NCI-H2227 treated with DMSO at 0.1 percent for 48 hours (cell line): ENCODE measurements around the gene NAT16.
"Not testable (repeated sequence)": the region's sequence is repeated elsewhere in the genome, so short reads cannot be mapped to it uniquely, and the experiment has no call there.

Experiments used
- DNase-seq: peaks from one replicate; lab custom pipeline; 2025; lab: John Stamatoyannopoulos, UW

The NAT16 gene

DNA sequence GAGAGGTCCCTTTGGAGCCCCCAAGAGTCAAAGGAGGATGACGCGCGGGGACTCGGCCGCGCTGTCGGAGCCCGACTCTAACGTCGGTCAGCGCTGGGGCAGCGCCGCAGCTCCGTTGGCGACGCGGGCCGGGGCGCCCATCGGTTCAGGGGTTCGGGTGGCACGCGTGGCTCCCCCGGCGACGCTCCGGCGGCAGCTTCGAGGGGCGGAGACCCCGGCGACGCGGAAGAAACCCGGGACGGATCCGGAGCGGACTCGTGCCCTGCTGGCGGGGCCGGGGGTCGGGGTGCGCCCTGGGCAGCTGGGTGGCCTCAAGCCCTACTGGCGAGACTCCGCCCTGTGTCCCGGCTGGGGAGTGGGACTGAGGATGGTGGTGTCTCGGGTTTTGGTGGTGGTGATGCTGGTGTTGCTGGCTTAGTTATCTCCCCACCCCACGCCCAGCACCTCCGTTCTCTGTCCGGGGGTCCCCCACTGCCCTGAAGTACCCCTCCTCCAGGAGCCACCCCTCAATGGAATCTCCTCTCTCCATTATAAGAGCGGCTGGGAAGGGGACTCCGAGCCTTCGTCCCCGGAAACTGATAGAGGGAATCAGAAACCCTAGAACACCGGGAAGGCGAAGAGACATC, at the start of gene NAT16:
NAT16 (minus strand) TSS at position 164 of the 626 bp plus-strand sequence. CDS start 5,486 bp downstream, outside the sequence.
- no peak for DNase-seq

DNA sequence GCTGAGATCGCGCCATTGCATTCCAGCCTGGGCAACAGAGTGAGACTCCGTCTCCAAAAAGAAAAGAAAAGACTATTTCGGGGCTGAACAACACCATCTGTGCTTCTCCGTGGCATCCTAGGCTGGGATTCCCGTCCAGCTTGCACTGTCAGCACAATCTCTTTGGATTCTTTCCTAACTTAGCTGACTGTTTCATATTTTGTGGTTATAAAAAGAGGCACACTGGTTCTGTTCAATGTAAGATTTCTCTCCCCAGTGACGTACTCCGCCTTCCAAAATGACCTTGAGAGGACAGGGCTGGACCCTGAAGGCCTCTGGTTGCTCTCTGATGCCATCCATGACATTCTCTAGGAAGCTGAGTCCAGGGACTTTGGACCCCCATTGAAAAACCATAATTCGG, 46.6 kb upstream of the NAT16 start:
- no peak for DNase-seq

DNA sequence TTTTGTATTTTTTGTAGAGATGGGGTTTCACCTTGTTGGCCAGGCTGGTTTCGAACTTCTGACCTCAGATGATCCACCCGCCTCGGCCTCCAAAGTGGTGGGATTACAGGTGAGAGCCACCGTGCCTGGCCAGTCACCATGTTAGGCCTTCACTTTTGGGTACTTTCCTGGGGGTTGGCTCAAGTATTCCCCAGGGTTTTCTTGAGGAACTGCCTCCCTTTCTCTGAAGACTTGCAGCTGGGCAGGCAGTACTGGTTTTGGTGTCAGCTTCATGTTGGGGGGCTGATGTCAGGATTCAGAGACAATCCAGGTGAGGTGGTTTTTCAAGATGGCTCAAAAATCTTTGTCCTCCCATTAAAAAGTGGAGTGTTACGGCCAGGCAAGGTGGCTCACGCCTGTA, 45.6 kb upstream of the NAT16 start:
- DNase-seq: no peak

DNA sequence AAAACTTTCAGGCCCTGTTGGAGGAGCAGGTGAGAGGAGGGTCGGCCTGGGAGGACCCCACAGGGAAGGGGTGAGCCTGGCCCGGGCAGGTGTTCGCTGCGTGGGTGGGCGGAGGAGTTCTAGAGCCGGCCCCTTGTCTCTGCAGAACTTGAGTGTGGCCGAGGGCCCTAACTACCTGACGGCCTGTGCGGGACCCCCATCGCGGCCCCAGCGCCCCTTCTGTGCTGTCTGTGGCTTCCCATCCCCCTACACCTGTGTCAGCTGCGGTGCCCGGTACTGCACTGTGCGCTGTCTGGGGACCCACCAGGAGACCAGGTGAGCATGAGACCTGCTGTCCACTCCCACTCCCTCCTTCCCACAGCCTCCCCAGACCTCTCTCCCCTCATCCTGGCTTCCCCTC, 43.4 kb upstream of the NAT16 start:
- DNase-seq: no peak

DNA sequence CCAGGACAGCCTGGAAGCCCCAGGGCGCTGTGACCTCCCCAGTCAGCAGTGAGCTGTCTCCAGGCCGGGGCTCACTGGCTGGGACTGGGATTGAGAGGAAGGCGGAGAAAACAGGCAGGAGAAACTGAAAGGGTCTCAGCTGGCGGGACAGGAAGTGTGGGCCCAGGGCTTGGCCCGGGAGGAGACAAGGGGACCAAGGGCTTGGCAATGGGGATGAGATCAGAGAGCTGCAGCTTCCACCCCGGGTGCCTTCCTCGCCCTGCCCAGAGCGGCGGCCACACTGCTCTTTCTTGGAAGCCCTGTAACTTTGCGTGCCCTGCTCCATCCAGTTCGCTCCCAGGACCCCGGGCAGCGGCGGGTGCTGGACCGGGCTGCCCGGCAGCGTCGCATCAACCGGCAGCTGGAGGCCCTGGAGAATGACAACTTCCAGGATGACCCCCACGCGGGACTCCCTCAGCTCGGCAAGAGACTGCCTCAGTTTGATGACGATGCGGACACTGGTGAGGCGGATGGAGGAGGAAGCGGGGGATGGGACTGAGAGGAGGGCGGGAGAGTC, 42.3 kb upstream of the NAT16 start:
- DNase-seq: no peak

DNA sequence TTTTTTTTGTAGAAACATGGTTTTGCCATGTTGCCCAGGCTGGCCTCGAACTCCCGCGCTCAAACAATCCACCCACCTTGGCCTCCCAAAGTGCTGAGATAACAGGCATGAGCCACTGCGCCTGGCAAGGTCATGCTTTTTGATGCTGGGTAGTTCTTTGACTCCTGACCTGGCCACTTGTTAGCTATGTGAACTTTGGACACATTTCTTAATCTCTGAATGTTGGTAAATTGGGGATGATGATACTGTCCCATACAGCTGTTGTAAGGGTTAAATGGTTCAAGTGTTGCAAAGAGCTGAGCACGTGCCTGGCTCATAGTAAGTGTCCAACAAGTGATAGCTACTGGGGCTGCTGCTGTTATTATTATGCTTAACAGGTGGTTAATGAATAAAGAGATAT, 40.2 kb upstream of the NAT16 start:
- no peak for DNase-seq

DNA sequence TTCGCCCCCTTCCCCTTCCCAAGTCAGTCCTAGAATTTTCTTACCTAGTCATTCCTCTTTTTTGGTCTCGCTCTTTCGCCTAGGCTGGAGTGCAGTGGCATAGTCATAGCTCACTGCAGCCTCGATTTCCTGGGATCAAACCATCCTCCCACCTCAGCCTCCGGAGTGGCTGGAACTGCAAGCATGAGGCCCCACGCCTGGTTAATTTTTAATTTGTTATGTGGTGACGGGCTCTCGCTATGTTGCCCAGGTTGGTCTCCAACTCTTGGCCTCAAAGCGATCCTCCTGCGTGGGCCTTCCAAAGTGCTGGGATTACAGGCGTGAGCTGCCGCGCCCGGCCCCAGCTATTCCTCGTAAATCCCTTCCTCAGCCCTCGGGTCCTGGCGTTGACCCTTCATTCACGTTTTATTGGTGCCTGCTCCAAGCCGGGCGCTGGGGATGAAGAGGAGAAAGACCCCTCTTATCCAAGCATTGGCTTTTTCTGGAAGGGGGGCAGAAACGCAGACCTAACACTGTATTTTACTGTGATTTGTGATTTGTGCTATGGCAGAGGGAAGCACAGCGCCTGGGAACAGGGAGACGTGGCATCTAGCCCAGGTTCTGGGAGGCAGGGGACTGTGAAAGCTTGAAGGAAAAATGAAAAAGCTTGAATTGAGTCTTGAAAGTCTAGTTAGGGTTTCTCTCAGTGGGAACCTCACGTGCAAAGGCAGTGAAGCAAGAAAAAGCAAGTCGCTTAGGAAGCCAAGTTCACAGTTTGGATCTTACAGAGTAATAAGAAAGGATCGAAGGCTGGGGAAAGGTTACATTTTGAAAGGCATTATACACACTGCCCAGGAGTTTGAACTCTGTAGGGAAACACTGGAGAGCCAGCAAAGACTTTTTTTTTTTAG, 38.4 kb upstream of the NAT16 start:
- DNase-seq: no peak

DNA sequence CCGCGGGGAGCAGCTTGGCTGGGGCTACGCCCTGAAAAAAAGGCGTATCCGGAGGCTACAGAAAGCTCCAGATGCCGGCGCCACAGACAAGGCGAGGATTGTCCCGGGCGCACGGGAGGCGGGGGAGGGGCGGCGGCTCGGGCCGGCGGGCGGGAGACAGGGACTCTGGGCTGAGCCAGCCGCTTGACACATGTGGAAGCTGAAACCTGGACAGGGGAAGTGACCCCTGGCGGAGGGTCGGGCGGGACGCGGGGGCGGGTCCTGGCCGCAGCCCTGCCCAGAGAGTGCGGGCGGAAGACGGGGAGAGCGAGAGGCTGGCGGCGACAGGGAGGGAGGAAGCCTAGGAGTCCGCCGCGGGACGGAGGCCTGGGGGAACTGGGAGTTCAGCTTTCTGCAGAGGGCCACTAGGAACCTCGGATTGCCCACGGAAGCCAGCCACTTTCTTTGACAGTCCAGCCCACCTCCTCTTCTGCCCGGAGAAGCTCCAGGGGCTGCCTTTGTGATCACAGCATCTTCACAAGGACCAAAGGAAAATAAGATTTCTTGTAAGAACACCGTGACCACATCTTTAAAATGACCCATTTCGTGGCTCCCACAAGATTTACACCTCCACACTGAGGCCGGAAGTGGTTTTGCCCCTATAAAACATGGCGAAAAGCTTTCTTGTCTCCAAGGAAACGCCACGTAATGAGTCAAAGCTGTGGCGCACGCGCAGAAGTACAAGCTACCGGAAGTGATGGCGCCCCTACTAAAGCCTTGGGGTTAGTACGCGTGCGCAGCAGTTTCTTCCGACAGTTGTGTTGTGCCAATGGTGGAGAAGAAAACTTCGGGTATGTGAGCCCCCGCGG, 37.5 kb upstream of the NAT16 start, which contains the start of the genes PLOD3 and ZNHIT1:
PLOD3 (minus strand) TSS at position 194 of the 848 bp plus-strand sequence. CDS start 307 bp downstream, outside the sequence.
ZNHIT1 (plus strand) TSS at position 778 of the 848 bp plus-strand sequence; CDS start at position 809, 31 bp downstream.
- peak; percentile 99 for DNase-seq

DNA sequence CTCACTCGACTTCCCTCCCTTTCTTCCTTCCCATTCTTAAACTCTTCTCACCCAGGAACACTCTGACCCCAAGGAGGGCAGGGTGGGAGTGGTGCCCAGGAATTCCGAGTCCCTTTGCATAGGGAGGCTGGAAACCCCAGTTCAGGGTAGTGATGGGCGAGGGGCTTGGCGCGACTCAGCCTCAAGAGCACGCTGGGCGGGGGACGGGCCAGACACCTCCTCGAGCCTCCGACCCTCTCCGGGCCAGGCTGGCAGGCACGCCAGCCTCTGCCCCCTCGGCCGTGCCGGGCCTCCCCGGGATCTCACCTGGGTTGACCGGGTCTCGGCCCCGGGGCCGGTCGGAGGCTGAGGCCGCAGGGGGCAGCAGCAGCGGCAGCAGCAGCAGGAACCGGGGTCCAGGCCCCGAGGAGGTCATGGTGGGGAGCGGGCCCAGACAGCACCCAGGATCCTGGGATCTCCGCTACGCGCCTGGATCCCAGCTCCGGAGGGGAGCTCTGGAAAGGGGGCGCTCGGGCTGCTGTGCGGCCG, 36.8 kb upstream of the NAT16 start:
- DNase-seq: peak; percentile 32

DNA sequence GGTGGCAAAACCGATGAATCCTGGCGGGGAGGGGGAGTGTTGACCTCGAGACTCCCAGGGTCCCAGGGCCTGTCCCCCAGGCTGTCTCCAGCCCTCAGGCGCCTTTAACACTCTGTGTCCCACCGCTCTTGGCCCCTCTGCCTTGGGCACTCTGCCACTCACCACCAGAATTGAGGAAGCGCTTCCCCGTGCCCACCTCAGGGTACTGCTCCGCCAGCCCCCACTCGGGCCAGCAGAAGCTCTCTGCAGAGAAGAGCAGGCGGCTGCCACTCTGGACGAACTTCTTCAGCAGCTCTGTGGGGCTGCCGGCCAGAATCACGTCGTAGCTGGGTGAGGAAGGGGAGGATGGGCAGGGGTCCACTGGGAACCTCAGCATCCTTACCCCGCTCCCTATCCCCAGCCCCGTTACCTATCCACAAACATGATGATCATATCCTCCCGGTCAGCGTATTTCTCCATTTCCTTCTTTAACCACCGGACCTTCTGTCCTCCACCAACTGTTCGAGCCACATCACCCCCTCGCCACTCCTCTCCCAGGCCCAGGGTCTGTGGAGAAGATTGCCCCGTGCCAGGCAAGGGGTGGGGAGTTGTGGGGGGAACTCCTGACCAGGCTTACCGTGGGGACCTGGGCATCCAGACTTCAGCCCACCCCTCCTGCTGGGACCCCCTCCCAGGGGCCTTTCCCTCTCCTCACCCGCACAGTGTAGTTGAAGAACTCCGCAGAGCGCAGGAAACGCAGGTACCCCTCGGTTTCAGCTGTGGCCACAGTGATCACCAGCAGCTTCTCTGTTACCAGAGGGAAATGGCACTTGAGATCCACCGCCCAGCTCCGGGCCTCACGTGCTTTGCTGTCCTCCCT, 36.1 kb upstream of the NAT16 start:
- DNase-seq: no peak

DNA sequence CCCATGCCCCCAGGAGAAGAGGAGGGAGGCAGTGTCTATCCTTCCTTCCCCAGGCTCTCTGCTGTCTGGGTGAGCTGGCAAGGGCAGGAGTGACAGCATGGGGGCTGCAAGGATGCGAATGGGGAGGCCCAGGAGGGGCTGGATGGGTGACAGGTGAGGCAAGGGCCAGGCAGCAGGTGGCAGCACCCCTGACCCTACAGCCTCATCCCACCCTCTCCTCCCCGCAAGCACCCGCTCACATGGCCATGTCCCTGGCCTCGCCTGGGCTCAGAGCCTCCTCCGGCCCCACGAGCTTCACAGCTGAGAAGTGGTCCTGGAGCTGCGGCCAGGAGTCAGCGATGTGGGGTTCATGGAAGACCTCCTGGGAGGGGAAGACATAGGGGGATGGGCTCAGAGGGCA, 31.9 kb upstream of the NAT16 start:
- no peak for DNase-seq

DNA sequence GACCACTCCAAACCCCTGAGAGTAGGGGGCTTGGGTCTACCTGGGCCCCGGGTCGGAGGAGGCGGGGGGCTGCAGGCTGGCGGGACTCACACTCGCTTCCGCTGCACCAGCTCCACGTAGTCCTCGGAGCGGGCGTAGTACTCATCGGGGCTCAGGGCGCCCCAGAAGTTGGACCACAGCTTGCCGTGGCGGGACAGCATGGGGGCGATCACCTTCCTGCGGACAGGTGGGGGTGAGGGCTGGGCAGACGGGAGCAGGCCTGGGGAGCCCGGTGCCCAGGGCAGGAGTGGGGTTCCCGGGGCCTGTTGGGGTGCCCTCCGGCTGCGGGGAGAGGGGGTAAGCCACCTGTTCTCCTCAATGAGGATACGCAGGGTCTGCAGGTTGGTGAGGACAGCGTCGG, 31.4 kb upstream of the NAT16 start:
- no peak for DNase-seq

DNA sequence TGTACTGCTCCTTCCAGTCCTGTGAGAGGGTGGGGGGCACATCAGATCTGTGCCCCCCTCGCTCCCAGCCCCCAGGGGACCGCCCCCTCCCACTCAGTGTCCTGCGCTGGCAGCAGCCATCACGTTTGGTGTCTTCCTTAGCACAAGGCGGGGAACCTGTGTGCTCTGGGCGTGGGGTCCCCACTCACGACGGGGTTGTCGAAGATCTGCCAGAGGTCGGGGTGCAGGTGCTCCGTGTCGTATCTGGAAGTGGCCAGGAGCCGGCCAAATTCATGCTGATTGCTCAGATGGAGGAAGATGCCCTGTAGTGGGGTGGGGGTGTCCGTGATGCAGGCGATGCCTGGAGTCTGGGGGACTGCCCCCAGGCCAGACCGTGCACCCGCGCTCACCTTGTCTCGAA, 30.1 kb upstream of the NAT16 start:
- no peak for DNase-seq

DNA sequence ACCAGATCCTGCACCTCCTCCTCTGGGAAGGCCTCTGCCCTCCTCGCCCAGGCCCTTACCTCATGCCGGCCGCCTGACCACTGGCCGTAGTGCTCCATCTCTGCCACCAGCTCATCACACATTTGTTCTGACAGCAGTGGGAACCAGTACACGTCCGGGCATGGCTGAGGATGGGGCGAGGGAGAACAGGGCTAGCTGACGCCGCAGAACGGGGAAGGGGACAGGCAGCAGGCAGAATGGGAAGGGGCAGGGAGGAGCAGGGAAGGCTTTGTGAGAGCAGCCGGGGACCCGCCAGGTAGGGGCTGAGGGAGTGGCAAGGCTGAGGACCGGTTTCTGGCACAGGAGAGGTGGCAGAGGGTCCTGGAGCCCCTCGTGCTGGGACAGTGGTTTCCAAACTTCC, 28.7 kb upstream of the NAT16 start:
- DNase-seq: no peak

DNA sequence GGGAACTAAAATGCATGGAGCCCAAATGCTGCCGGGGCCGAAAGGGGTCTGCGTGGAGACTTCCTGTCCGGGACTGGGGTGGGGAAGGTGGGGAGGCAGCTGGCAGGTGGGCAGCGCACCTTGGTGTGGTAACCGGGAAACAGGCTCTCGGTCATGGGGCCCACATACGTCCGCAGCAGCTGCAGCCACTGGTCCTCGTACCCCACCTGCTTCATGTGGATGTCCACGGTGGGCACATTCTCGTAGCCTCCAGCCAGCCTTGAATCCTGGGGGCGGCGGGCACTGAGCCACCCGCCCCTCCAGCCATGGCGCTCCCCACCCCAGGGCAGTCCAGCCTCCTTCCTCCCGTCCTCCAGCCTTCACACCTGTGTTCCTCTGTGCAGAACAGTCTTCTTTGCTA, 27.4 kb upstream of the NAT16 start:
- no peak for DNase-seq

DNA sequence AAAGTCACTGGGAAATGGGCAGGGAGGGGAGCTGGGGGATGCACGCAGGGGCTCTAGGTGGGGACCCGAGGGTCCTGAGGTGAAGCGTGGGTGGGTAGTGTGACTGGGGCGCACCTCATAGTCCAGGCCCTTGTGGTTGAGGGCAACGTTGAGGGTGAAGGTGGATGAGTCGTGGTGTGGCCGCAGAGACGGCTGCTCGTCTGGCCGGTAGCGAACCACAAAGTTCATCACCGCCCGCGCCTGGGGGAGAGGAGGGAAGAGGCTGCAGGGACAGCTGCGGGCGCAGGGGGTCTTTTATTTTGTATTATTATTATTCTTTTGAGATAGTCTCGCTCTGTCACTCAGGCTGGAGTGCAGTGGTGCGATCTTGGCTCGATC, 26.6 kb upstream of the NAT16 start:
- DNase-seq: no peak

DNA sequence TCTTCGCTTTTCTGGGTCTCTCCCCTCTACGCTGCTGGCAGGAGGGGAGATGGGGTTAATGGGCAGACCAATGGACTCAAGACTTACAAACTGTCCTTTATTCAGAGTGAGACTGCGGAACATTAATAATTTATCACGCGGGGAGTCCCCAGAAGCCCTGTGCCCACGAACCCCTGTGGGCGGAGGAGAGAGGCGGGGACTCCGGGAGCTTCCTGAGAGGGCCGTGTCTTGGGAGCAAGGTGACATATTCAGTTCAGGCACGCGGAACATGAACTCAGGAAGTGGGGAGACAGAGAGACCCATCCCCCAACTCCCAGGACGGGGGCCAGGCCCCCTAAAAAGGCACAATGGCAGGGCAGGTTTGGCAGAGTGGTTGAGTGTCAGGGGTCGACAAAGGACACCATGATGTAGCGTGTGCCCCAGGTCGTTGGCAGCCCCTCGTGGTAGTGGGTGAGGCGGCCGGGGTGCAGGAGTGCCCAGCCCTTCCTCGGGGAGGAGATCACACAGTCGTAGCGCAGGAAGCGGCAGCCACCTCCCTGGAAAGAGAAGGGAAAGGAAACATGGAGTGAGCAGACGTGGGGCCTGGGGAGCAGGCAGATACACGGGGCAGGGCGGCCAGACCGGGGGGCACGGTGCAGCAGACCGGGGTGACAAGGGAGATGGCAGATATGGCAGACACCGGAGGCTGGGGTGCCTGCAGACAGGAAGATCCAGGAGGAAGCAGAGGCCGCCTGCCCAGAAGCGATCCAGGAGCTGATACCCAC, 26.0 kb upstream of the NAT16 start:
- DNase-seq: no peak

DNA sequence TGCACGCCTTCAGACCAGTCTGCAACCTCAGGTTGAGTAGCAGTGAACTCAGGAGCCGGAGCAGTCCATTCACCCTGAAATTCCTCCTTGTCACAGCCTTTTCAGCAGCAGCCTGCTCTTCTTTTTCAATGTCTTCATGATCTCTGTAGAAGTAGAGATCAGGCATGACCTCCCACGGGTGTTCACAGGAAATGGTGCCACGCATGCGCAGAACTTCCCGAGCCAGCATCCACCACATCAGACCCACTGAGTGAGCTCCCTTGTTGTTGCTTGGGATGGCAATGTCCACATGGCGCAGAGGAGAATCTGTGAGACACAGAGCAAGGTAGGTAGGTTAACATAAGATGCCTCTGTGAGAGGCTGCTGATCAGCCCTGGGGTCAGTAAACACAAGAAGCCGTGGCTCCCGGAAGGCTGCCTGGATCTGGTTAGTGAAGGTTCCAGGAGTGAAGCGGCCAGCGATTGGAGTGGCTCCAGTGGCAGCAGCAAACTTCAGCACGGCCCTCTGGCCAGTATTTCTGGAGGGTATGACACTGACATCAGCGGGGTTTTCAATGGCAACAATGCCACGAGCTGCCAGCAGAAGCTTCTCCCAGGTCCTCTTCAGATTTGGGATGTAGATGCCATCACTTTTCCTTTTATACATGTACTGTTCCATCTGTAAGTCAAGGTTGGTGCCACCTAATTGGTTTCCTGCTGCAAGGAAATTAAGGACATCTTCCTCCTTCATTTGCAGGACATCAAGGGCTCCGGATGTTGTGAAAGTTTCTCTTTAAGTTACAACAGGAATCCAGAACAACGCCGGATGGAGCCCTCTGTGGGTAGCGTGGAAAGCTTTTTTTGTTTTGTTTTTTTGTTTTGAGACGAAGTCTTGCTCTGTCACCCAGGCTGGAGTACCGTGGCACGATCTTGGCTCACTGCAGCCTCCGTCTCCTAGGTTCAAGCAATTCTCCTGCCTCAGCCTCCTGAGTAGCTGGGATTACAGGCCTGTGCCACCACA, 23.9 kb upstream of the NAT16 start:
- DNase-seq: not testable (repeated sequence)

DNA sequence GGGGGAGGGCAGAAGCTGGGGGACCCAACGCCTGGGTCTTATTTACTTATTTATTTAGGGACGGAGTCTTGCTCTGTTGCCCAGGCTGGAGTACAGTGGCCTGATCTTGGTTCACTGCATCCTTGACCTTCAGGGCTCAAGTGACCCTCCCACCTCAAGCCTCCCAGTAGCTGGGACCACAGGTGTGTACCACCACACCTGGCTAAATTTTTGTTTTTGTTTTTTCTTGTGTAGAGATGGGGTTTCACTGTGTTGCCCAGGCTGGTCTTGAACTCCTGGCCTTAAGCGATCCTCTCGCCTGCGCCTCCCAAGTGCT, 22.5 kb upstream of the NAT16 start:
- no peak for DNase-seq
